ENCODE measurements around the gene CD180.

Gene CD180

GRCh38 chr5:67196537-67197059 lies at the start of gene CD180:
Gene CD180, minus strand, starts transcription at chr5:67196799. Its CDS starts 158 bp downstream, at chr5:67196641.
- DNase-seq = no peak

- DNase-seq = peak; percentile 34 to 68
These were observed 49.5 kb upstream of the CD180 start for GRCh38 chr5:67246108-67246507.

- DNase-seq = no peak
These were observed 48.8 kb upstream of the CD180 start for GRCh38 chr5:67245259-67245846.

- DNase-seq = no peak
These were observed 47.8 kb upstream of the CD180 start for GRCh38 chr5:67244345-67244793.

- no peak for DNase-seq
These were observed 47.3 kb upstream of the CD180 start for GRCh38 chr5:67243944-67244343.

- no peak for DNase-seq
These were observed 46.8 kb upstream of the CD180 start for GRCh38 chr5:67243349-67243748.

GRCh38 chr5:67241326-67241725 lies 44.7 kb upstream of the CD180 start:
- DNase-seq = no peak

- no peak for DNase-seq
These were observed 44.2 kb upstream of the CD180 start for GRCh38 chr5:67240846-67241245.

GRCh38 chr5:67240065-67240464 lies 43.5 kb upstream of the CD180 start:
- DNase-seq = no peak

- DNase-seq = no peak
These were observed 41.6 kb upstream of the CD180 start for GRCh38 chr5:67238191-67238590.

GRCh38 chr5:67235399-67236110 lies 39.0 kb upstream of the CD180 start:
- no peak for DNase-seq

GRCh38 chr5:67234671-67235176 lies 38.1 kb upstream of the CD180 start:
- DNase-seq = no peak

- DNase-seq = no peak
These were observed 36.5 kb upstream of the CD180 start for GRCh38 chr5:67233075-67233474.

GRCh38 chr5:67223211-67223610 lies 26.6 kb upstream of the CD180 start:
- no peak for DNase-seq

- no peak for DNase-seq
These were observed 25.8 kb upstream of the CD180 start for GRCh38 chr5:67222243-67223025.

- DNase-seq = no peak
These were observed 25.1 kb upstream of the CD180 start for GRCh38 chr5:67221487-67222242.

- no peak for DNase-seq
These were observed 20.0 kb upstream of the CD180 start for GRCh38 chr5:67216564-67216963.

- no peak for DNase-seq
These were observed 19.2 kb upstream of the CD180 start for GRCh38 chr5:67215519-67216471.

GRCh38 chr5:67214707-67215447 lies 18.3 kb upstream of the CD180 start:
- DNase-seq = no peak

GRCh38 chr5:67214036-67214435 lies 17.4 kb upstream of the CD180 start:
- no peak for DNase-seq

GRCh38 chr5:67211926-67212325 lies 15.3 kb upstream of the CD180 start:
- no peak for DNase-seq

All from NCI-H187 (cell line).